Astrocyte of the cerebellum (primary cell): Measurements from ENCODE around the gene ZNF652.

Experiments used
- DNase-seq: peaks from one replicate; pipeline ENCODE4 v3.0.0-alpha.2; 2011; ENCODE audit warnings: low read depth
- H3K4me3 ChIP-seq: 2 replicates; pipeline ENCODE4 v1.5.1; 2011; ENCODE audit warnings: mild to moderate bottlenecking, low read depth, low read length, moderate library complexity
- CTCF ChIP-seq: IDR thresholded peaks from 2 replicates; pipeline ENCODE4 v1.5.1; 2012; ENCODE audit warnings: low read length, low read depth, moderate library complexity, mild to moderate bottlenecking; ENCODE audit errors: missing control alignments
- in situ Hi-C: cut with HindIII; loops from 2 replicates; pipeline ENCODE4 v1.10.0; 2017; ENCODE audit warnings: low sequenced_read_pairs

Gene ZNF652

GRCh38 chr17:49299996-49300395 lies 62.1 kb downstream of the ZNF652 start:
- no peak overlapping the region for H3K4me3 ChIP-seq
- DNase-seq, result no peak
- in situ Hi-C loops, result no loop called here
- no peak for TF ChIP-seq CTCF

- no peak for TF ChIP-seq CTCF
Observed at GRCh38 chr17:49298371-49298976, 63.6 kb downstream of the ZNF652 start.

GRCh38 chr17:49297141-49297540 lies 64.9 kb downstream of the ZNF652 start:
- no peak overlapping the region for H3K4me3 ChIP-seq
- DNase-seq, result no peak
- no peak for TF ChIP-seq CTCF
- in situ Hi-C loops, result no loop called here

More at GRCh38 chr17:49298371-49298976, 63.6 kb downstream of the ZNF652 start:
- no peak overlapping the region for H3K4me3 ChIP-seq
- in situ Hi-C loops, result no loop called here
- DNase-seq, result no peak

- TF ChIP-seq CTCF, result no peak
- in situ Hi-C loops, result no loop called here
- no peak overlapping the region for H3K4me3 ChIP-seq
- DNase-seq, result no peak
Observed at GRCh38 chr17:49294122-49294521, 67.9 kb downstream of the ZNF652 start.

GRCh38 chr17:49292901-49293300 lies 69.1 kb downstream of the ZNF652 start:
- in situ Hi-C loops, result no loop called here
- H3K4me3 ChIP-seq, result no peak overlapping the region
- TF ChIP-seq CTCF, result no peak
- DNase-seq, result no peak

- no peak for DNase-seq
- H3K4me3 ChIP-seq, result no peak overlapping the region
- in situ Hi-C loops, result no loop called here
- TF ChIP-seq CTCF, result no peak
Observed at GRCh38 chr17:49291929-49292328, 70.1 kb downstream of the ZNF652 start.
